KOPT-K1 (cell line): ENCODE measurements around the gene UBE2F.
"Not testable (repeated sequence)": the region's sequence is repeated elsewhere in the genome, so short reads cannot be mapped to it uniquely, and the experiment has no call there.

Experiments used
- H3K27ac ChIP-seq: fragments of 200-600 bp; sonication (generic); 2 replicates; pipeline ENCODE4 v1.5.1; 2016; ENCODE audit warnings: antibody characterized with exemption, mild to moderate bottlenecking, low read depth, low read length; ENCODE audit not compliant: poor library complexity, severe bottlenecking
- H3K36me3 ChIP-seq: fragments of 200-600 bp; sonication (generic); 2 replicates; pipeline ENCODE4 v1.5.1; 2017; ENCODE audit warnings: antibody characterized with exemption, mild to moderate bottlenecking, low read length, moderate library complexity; ENCODE audit not compliant: insufficient read depth
- H3K9me3 ChIP-seq: fragments of 200-600 bp; sonication (generic); 2 replicates; pipeline ENCODE4 v1.5.1; 2017; ENCODE audit warnings: antibody characterized with exemption, low read length, mild to moderate bottlenecking; ENCODE audit not compliant: insufficient read depth, poor library complexity, severe bottlenecking

UBE2F gene

GRCh38 chr2:238030422-238031155 is 63.8 kb downstream of the UBE2F start:
- Histone ChIP-seq H3K36me3 (peaks cover 56% of the 10 kb centered on the region), H3K9me3 (no peaks in the 10 kb centered on the region), H3K27ac (no peak overlapping the region)

GRCh38 chr2:238031751-238032150 is 64.9 kb downstream of the UBE2F start:
- no peaks in the 10 kb centered on the region for H3K9me3 ChIP-seq
- no peak overlapping the region for H3K27ac ChIP-seq
- peaks cover 65% of the 10 kb centered on the region for H3K36me3 ChIP-seq

GRCh38 chr2:238032755-238033337 is 66.0 kb downstream of the UBE2F start:
- Histone ChIP-seq H3K36me3 (peaks cover 66% of the 10 kb centered on the region), H3K27ac (peak overlapping the region; percentile 39), H3K9me3 (no peaks in the 10 kb centered on the region)

GRCh38 chr2:238033991-238034390 is 67.2 kb downstream of the UBE2F start:
- H3K27ac ChIP-seq, H3K9me3 ChIP-seq: not testable (repeated sequence)
- H3K36me3 ChIP-seq = peaks cover 72% of the 10 kb centered on the region

GRCh38 chr2:238038203-238038602 is 71.4 kb downstream of the UBE2F start:
- Histone ChIP-seq H3K27ac (no peak overlapping the region), H3K9me3 (no peaks in the 10 kb centered on the region), H3K36me3 (peaks cover 87% of the 10 kb centered on the region)

- peaks cover 87% of the 10 kb centered on the region for H3K36me3 ChIP-seq
- no peak overlapping the region for H3K27ac ChIP-seq
Observed at GRCh38 chr2:238039151-238039550, 72.3 kb downstream of the UBE2F start.

GRCh38 chr2:238039985-238040384 is 73.2 kb downstream of the UBE2F start:
- Histone ChIP-seq H3K36me3 (peaks cover 89% of the 10 kb centered on the region), H3K9me3 (no peaks in the 10 kb centered on the region), H3K27ac (no peak overlapping the region)

More at GRCh38 chr2:238039151-238039550, 72.3 kb downstream of the UBE2F start:
- no peaks in the 10 kb centered on the region for H3K9me3 ChIP-seq

- no peaks in the 10 kb centered on the region for H3K9me3 ChIP-seq
- no peak overlapping the region for H3K27ac ChIP-seq
- peaks cover 88% of the 10 kb centered on the region for H3K36me3 ChIP-seq
Observed at GRCh38 chr2:238040918-238041317, 74.1 kb downstream of the UBE2F start.

- Histone ChIP-seq H3K27ac (peak overlapping the region; percentile 27), H3K36me3 (peaks cover 86% of the 10 kb centered on the region), H3K9me3 (no peaks in the 10 kb centered on the region)
Observed at GRCh38 chr2:238042090-238042489, 75.3 kb downstream of the UBE2F start.

- Histone ChIP-seq H3K9me3 (no peaks in the 10 kb centered on the region), H3K27ac (peak overlapping the region; percentile 27), H3K36me3 (peaks cover 77% of the 10 kb centered on the region)
Observed at GRCh38 chr2:238042849-238043584, 76.2 kb downstream of the UBE2F start.

- Histone ChIP-seq H3K9me3 (peaks cover 4% of the 10 kb centered on the region), H3K36me3 (peaks cover 69% of the 10 kb centered on the region), H3K27ac (no peak overlapping the region)
Observed at GRCh38 chr2:238043851-238044250, 77.0 kb downstream of the UBE2F start.

- Histone ChIP-seq H3K9me3 (peaks cover 4% of the 10 kb centered on the region), H3K36me3 (peaks cover 53% of the 10 kb centered on the region), H3K27ac (no peak overlapping the region)
Observed at GRCh38 chr2:238045575-238045974, 78.8 kb downstream of the UBE2F start.

GRCh38 chr2:238046725-238047270 is 80.0 kb downstream of the UBE2F start:
- peaks cover 41% of the 10 kb centered on the region for H3K36me3 ChIP-seq
- peaks cover 4% of the 10 kb centered on the region for H3K9me3 ChIP-seq
- H3K27ac ChIP-seq = no peak overlapping the region

GRCh38 chr2:238053191-238053776 is 86.5 kb downstream of the UBE2F start:
- Histone ChIP-seq H3K27ac (no peak overlapping the region), H3K9me3 (peaks cover 4% of the 10 kb centered on the region), H3K36me3 (no peaks in the 10 kb centered on the region)

GRCh38 chr2:238055841-238056240 is 89.0 kb downstream of the UBE2F start:
- Histone ChIP-seq H3K27ac (no peak overlapping the region), H3K9me3 (no peaks in the 10 kb centered on the region), H3K36me3 (no peaks in the 10 kb centered on the region)
